RPMI7951 (cell line): Measurements from ENCODE around the gene RAB8A. TPM values are rescaled to one million over a fixed set of nuclear protein-coding genes. Genes with fewer than 3 reads are reported as not detected.

Experiments used
- DNase-seq: peaks from one replicate; pipeline ENCODE4 v3.0.0-alpha.2; 2012; ENCODE audit warnings: low read depth
- total RNA-seq: library from RNA; depleted of rRNA; stranded (reverse); fragments of >200 nt; shearing (Covaris generic); gene quantifications from 2 replicates; pipeline ENCODE4 v1.2.3, GENCODE V29; 2014; rRNA removed

The RAB8A gene
- 83.8 and 111 TPM in 2 replicates for total RNA-seq

DNA sequence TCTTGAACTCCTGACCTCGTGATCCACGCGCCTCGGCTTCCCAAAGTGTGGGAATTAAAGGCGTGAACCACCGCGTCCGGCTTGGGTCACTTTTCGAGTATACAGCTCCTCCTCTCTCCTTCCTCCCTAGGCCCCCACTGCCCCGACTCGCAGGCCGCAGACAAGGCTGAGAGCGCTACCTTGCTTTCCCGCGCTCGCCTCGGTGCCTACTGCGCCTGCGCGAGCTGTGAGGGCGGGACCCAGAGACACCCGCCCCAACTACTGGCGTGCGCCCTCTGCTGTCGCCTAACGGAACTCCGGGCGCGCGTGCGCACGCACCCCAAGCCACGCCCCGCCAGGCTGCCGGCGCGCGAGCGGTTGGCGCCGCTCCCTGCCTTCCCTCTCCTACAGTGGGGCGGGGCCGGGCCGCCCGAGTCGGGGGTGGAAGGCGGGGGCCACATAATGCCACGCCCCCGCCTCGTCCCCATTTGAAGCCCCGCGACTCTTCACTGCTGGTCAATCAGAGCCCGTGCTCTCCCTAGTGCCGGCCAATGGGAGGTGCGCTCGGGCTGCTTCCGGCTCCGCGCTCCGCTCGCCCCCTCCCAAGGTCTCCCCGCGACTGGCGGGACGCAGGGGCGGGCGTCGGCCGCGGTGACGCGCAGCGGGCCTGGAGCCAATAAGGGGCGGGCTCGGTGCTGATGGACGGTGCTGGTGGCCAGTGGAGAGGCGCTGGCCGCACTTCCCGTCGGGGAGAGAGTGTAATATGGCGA lies at the start of gene RAB8A:
RAB8A (plus strand) TSS at position 730 of the 749 bp plus-strand sequence; CDS start at position 743, 13 bp downstream.
- peak; percentile 98 for DNase-seq

DNA sequence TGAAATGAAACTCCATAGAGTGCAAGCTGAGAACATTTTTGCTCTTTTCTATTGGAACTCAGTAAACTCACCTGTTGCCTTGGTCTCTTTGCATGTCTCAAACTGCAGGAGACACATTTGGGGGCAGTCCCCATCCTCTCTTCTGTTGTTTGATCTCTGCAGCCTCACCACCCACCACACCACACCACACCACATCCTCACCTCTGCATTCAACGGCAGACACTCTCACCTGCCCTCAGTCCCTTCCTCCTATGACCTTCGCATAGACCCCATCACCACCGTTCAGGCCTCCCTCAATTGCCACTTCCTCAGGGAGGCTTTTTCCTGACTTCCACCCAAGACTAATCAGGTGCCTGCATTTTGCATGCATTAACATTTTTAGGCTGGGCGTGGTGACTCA lies 49.7 kb upstream of the RAB8A start:
- DNase-seq: no peak

DNA sequence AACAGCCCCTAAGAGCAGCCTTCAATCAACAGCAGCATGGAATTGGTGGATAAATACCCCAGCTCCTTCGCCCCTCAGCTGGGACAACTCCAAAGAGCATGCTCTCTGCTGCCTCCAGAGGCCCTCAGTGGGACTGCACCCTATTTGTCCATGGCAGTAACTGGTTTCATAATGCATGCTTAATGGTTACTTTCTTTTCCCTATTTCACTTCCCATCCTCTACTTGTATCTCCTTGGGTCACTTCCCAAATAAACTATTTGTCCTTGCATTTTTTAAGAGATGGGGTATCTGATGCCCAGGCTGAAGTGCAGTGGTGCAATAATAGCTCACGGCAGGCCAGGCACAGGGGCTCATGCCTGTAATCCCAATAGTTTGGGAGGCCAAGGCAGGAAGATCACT lies 48.9 kb upstream of the RAB8A start:
- DNase-seq: no peak

DNA sequence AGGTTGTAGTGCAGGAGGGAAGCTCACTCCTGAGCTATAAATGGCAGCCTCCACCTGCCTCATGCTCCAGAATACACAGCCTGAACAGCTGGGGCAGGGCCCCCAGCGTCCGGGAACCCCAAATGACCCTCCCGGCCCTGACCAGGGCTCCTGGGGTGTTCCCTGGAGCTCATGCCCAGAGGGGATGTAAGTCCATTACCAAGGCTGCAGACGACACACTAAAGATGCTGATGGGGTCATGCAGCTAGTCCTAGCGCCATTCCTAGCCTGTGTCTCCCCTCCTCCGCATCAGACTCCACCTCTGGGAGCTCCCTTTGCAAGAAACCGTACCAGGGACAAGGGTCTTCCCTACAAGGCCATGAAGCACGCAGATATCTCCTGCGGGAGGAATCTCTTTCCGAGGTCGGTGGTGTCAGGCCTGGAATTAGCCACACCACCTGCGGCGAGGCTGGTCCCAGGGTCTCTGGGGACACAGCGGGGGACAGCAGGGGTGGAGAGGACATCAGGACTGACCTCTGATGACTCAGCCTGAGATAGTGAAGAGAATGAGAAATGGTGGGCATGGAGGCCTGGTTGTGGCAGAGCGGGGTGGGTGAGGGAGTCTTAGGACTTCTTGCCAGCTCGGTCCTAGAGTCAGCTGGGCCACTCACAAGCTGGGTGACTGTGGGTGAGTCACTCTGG lies 47.3 kb upstream of the RAB8A start:
- peak; percentile 59 for DNase-seq

DNA sequence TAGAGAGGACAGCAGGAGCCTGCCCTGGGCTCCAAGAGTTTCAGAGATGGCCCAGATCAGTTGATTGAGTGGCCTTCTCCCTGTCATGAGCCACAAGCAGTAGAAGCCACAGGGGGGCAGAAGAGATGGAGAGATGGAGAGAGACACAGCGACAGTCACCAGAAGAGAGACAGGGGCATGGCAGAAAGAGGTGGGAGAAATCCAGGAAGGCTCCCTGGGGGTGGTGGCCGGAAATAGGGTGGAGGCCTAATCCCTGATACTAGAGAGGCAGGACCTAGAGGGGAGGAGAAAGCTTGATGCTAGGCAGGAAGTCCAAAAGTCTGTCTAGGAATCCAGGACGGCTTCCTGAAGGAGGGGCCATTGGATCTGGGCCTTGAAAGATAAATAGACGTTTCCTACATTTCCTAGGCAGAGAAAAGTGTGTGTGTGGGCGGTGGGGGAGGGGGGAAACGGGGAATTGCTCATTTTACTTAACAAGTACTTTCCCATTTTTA lies 45.0 kb upstream of the RAB8A start:
- DNase-seq: peak; percentile 54

DNA sequence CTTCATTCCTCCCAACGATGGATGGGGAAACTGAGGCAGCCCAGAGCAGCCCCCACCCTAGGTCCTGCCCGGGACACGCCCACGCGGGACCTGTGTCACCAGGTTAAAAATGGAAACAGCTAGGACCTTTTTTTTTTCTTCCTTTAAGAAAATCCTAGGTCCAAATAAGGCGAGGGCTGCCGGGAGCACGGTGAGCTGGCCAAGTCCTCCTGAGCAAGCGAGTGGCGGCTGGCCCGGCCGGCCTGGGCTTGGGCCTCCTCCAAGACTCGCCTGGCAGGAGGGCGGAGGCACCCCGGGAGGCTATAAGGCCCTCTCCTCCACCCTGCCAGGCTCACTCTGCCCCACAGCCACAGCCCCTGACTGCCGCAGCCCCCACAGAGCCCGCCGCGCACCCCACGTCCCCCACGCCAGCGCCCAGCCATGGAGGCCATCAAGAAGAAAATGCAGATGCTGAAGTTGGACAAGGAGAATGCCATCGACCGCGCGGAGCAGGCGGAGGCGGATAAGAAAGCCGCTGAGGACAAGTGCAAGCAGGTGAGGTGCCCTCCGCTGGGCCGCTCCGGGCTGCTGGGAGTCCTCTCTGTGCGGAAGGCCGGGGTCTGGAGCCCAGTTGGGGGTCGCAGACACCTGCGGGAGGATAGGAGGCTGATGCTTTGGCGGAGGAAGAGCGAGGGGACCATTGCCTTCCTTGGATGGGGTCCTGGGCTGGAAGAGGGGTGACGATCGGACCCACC lies 44.3 kb upstream of the RAB8A start:
- DNase-seq: peak; percentile 88

DNA sequence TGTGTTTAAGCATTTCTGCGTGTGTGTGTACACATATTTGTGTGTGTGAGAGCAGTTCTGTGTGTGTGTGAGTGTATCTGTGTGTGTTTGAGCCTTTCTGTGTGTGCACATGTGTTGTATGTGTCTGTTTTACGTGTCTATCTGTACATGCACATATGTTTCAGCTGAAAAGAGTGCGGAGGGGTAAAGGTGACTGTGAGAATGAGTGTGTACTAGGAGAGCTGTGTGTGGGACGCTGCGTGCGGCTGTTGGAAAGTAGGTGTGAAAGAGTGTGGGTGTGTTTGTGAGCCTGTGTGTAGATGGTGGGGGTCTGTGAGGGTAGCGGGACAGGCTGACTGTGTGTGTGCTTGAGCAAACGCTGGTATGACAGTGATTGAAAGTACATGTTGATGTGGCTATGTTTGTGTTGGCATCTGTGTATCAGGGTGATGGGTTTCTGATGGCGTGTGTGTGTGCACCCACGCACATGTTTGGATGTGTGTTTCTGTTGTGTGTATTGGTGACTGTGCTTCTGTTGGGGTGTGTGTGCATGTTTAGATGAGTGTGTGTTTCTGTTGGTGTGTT lies 42.9 kb upstream of the RAB8A start:
- DNase-seq: no peak

DNA sequence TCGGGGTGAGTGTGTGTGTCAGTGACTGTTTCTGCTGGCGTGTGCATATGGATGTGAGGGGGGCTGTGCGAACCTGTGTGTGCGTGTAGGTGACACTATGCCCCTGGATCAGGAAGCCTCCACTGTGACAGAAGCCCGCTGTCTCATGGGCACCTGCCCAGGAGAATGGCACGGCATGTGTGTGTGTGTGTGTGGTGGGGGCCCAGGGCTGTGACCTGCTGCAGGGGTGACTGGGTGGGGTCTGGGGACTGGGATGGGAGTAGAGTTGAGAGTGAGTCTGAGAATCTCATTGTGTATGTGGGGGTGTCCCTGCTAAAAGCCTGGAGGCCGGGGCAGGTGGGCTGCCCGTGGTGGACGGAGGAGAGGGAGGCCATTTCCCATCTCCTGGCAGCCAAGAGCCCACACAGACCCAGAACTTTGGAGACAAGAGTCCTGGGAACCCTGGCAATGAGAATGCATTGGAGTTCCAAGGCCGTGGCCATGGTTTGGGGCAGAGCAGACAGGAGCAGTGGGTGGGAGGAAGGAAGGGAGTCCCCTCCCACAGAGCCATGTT lies 41.8 kb upstream of the RAB8A start:
- DNase-seq: no peak

DNA sequence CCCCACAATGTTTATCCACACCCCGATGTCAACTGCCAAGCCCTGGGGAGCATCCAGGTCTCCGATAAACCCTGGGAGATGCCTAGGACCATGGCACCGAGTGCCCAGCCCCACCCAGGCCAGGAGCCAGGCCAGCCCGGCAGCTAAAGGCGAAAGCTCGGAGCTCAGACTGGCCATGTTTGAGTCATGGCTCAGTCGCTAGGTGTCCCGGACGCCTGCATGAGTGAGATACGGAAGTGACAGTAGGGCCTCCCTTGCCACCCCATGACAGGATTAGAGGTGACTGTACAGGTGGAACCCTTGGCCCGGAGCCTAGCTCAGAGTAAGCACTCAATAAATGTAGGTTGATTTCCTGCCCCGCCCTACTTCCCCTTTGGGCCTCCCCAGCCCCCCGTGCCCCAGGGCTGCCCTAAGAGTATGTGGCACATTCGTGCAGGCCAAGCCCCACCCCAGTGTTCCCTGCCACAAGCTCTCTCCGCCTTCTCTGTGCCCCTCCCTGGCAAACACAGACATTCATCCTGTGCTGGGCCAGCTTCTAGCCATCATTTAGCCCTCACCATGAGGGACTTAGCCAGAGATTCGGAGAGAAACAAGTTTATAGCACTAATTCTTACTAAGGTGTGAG lies 41.2 kb upstream of the RAB8A start:
- DNase-seq: peak; percentile 58

DNA sequence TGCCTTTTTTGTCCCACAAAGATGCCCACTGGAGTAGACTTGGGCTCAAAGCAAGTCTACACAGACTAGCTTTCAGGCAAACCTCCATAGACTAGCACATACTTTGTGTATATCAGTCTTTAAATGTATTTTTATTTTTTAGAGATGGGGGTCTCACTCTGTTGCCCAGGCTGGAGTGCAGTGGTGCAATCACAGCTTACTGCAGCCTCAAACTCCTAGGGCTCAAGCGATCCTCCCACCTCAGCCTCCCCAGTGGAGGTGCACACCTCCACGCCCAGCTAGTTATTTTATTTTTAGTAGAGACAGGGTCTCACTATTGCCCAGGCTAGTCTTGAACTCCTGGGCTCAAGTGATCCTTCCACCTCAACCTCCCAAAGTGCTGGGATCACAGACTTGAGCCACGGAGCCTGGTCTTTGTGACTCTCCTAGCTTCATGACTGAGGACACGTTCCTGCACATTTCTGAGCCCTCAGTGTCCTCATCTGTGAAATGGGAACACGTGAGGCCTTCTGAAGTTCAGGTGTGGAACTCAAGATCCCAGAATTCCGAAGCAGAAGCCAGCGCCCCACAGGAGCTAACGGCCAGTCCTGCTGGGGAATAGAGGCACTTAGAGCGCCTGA lies 40.5 kb upstream of the RAB8A start:
- no peak for DNase-seq

DNA sequence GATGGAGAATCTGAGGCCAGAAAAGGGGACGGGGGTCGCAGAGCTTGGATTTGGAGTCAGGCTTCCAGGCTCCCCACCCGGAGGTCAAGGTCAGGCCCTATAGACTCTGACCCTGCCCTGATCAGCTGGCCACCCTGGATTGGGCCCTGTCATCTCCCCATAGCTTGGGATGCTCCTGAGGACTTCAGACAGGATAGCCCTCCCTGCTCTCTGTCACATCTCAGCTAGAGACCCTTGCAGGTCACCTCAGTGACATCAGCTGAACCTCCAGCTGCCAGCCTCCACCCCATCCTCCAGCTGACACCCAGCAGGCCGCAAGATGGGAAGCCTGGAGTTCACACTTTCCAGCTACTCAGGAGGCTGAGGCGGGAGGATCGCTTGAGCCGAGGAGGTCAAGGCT lies 38.2 kb upstream of the RAB8A start:
- DNase-seq: no peak

DNA sequence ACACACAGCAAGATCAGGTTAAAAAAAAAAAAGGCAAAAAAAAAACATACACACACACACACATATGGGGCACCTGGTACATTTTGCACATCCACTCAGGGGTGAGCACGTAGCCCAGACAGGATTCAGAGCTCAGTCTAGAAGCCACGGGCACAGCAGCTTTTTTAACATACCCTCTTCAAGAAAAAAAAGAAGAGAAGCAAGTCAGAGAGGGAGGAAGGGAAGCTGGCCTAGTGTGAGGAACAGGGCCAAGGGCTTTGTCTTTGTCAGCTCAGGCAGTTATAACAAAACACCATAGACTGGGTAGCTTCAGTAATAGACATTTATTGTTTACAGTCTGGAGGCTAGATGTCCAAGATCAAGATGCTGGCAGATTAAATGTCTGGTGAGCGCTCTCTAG lies 37.7 kb upstream of the RAB8A start:
- no peak for DNase-seq

DNA sequence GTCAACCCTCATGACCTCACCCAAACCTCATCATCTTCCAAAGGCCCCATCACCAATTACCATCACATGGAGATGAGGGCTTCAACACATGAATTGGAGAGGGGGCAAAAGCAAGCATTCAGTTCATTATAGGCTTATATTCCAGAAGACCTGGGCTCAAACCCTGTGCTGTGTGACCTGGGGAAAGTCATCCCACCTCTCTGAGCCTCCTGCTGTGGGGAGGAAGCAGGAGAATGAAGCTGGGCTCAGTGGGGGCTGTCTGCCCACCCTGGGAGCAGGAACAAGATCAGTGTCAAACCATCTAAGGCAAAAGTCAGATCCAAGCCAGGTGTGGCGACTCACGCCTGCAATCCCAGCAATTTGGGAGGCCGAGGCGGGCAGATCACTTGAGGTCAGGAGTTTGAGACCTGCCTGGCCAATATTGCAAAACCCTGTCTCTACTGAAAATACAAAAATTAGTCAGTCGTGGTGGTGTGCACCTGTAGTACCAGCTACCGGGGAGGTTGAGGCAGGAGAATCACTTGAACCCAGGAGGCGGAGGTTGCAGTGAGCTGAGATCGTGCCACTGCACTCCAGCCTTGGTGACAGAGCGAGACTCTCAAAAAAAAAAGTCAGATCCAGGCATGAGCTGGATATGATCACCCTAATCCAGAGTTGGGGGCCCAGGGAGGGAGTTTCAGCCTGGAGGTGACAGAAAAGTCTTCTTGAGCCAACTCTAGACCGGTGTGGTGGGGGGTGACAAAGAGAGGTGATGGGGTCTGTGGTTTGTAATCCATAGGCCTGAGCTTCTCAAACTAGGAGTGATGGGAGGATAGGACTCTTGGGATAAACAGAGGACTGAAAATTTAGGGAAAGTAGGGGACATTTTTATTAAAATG lies 37.0 kb upstream of the RAB8A start:
- no peak for DNase-seq

DNA sequence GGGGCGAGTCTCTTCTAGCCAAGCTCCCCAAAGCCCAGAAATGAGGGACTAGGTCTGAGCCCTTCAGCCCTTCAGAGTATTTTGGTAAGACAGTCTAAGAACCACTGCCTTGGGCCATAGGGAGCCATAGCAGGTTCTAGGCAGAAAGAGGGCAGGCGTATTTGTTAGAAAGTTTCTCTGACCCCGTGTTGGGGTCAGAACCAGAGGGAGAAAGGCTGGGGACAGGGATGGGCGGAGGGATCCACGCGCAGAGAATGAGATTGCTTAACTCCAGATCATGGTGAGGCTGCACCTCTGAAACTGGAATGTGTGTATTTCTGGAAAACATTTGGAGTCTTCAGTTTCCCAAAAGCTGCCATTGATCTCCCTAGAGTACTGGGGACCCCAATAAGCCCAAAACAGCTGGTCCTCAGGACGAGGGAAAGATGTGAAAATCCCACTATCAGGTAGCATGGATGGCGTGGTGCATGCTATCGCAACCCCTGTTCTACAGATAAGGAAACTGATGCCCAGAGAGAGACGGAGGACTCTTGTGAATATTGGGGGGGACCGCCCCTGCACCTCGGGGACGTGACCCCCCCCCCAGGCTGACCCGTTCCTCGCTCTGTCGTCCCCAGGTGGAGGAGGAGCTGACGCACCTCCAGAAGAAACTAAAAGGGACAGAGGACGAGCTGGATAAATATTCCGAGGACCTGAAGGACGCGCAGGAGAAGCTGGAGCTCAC lies 36.1 kb upstream of the RAB8A start:
- DNase-seq: no peak

DNA sequence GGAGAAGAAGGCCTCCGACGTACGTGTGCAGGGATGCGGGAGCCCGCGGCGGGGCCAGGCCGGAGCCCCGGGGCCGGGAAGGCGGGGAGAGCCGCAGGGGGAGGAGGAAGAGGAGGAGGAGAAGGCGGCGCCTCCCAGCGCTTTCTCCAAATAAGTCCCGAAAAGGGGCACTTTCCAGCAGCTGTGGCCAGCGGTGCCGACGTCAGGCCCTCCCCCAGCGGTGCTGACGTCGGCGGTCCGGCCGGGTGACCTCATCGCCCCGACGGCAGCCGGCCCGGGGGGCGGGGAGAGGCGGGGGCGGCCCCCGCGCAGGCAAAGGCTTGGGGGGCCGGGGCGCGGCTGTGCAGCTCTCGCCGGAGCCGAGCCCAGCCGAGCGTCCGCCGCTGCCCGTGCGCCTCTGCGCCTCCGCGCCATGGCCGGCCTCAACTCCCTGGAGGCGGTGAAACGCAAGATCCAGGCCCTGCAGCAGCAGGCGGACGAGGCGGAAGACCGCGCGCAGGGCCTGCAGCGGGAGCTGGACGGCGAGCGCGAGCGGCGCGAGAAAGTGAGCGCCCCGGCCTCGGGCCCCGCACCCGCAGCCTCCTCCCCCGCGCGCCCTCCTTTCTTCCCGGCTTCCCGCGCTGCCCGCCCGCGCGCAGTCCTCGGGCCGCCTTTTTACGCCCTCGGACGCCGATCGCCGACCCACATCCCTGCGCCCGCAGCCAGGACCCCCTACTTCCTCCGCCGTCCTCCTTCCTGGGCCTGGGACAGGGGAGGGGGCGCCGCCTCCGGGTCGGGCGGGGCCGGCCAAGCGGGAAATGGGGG lies 35.3 kb upstream of the RAB8A start, which contains the start of gene TPM4:
TPM4 (plus strand) TSS at position 342 of the 804 bp plus-strand sequence; CDS start at position 413, 71 bp downstream.
- peak; percentile 96 for DNase-seq

DNA sequence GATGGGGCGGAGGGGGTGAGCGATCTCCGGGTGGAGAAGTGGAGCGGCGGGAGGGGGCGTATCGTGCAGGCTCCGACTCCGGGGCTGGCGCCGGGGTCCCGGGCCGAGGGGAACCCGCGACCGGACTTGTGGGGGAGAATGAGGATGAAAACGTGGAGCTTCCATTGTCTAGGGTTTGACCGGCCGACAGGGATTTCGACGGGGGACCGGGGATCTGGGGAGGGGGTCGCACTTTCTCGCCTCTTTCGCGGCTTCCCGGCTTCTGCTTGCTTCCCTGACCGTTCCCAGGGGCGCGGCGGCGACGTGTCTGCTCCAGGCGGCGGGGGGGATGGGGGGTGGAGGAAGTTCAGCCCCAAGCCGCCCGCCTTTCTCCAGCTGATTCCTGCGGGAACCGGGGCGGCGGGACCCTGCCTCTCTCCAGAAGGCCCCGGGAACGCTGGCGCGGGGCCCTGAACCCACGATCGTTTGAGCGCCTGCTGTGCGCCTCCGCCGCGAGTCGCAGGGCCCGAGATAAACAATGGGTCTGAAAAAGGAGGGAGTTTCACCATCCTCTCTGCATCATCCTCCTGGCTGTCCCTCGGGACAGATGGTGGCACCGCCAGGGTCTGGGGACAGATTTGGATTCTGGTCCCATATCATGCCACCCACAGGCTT lies 34.6 kb upstream of the RAB8A start:
- DNase-seq: no peak

DNA sequence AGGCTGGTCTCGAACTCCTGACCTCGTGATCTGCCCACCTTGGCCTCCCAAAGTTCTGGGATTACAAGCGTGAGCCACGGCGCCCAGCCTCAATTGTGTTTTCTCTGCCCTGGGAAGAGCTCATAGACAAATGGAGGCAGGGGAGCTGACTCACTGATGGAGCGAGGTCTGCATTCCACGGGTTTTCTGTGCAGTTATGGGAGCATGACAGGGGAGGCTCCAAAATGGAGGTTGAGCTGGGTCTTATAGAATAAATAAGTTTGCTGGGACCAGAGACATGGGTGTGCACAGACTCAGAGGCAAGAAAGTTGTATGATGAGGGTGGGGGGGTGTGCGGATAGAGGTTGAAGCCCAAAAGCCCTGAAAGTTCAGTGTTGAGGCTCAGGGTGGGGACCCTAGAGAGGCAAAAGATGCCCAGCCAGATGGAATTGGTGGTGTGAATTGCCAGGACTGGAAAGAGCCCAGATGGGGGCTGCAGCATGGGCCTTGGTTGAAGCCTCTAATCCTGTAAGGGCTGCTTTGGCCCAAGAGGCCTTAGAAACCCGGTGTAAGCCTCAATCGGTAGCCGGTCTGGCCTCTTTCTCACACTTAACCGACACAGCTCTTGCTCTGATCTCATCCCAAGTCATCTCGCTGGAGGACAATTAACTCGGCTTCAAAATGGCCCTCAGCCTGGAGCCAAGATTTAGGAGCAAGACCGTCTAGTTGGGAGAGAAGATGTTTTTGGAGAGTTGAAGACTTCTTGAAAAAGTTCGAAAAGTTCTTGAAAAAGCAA lies 33.5 kb upstream of the RAB8A start:
- peak; percentile 58 for DNase-seq
